Memory B cell (primary cell): ENCODE results near the gene CASP8AP2.
"Not testable (repeated sequence)": the region's sequence is repeated elsewhere in the genome, so short reads cannot be mapped to it uniquely, and the experiment has no call there.

ENCODE experiments used
- ATAC-seq: fragments of 150-1000 bp; cut with Tn5 transposase; 2 replicates; pipeline ENCODE4 v1.10.0; 2021; ENCODE audit warnings: low read depth, mild to moderate bottlenecking, moderate library complexity
- DNase-seq, 2 donors: peaks; one replicate each; pipeline ENCODE4 v3.0.0; 2022; ENCODE audit warnings: low spot score in 2 of 2
- H3K27ac Mint-ChIP-seq: one replicate; pipeline ENCODE4 v1.8.0; 2022; ENCODE audit warnings: mild to moderate bottlenecking, moderate library complexity, mixed read lengths
- H3K27me3 Mint-ChIP-seq: one replicate; pipeline ENCODE4 v1.8.0; 2022; ENCODE audit warnings: mixed read lengths
- H3K36me3 Mint-ChIP-seq: one replicate; pipeline ENCODE4 v1.8.0; 2022; ENCODE audit warnings: mild to moderate bottlenecking, mixed read lengths
- H3K4me1 Mint-ChIP-seq: one replicate; pipeline ENCODE4 v1.8.0; 2022; ENCODE audit warnings: mixed read lengths
- H3K4me3 Mint-ChIP-seq: one replicate; pipeline ENCODE4 v1.8.0; 2022; ENCODE audit warnings: mild to moderate bottlenecking, moderate library complexity, mixed read lengths
- H3K9me3 Mint-ChIP-seq: one replicate; pipeline ENCODE4 v1.8.0; 2022; ENCODE audit warnings: mixed read lengths

CASP8AP2 gene

GRCh38 chr6:89836639-89837222, 7.1 kb downstream of the CASP8AP2 start:
- DNase-seq, result no peak
- ATAC-seq, result peak; percentile 9
- Mint-ChIP-seq H3K36me3 (peaks cover 13% of the 10 kb centered on the region), H3K4me3 (no peak overlapping the region), H3K27ac (peak overlapping the region; percentile 1), H3K4me1 (peaks cover 31% of the 10 kb centered on the region), H3K9me3 (no peaks in the 10 kb centered on the region), H3K27me3 (no peaks in the 10 kb centered on the region)

DNA sequence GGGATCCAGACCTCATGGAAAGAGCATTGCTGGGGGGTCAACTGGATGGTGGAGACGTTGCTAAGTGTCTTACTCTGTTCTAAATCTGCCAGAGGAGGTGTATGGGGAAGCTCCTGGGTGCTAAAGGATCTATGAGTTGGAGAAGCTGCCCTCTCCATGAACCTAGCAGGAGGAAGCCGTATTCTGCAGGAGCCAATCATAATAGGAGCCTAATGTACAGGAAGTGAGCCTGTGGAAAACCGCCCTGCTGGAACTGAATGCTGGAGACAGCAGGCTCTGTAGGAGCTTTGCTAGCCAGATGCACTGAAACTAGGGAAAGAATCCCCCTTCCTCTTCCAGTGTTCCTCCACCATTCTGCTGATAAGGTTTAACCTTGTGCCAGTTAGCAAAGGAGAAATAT, 10.9 kb downstream of the CASP8AP2 start:
- Mint-ChIP-seq H3K4me1 (peaks cover 27% of the 10 kb centered on the region), H3K4me3 (no peak overlapping the region), H3K36me3 (peaks cover 3% of the 10 kb centered on the region), H3K9me3 (no peaks in the 10 kb centered on the region), H3K27me3 (no peaks in the 10 kb centered on the region), H3K27ac (peak overlapping the region; percentile 58)
- no peak for ATAC-seq
- no peak for DNase-seq

- peak overlapping the region; percentile 56 for H3K27ac Mint-ChIP-seq
- H3K4me3 Mint-ChIP-seq, result no peak overlapping the region
- no peak for DNase-seq
- H3K36me3 Mint-ChIP-seq, result peaks cover 3% of the 10 kb centered on the region
- H3K9me3 Mint-ChIP-seq, result no peaks in the 10 kb centered on the region
- peaks cover 17% of the 10 kb centered on the region for H3K4me1 Mint-ChIP-seq
- no peaks in the 10 kb centered on the region for H3K27me3 Mint-ChIP-seq
- no peak for ATAC-seq
Observed at GRCh38 chr6:89842228-89842627, 12.5 kb downstream of the CASP8AP2 start.

GRCh38 chr6:89843070-89843469, 13.4 kb downstream of the CASP8AP2 start:
- H3K27me3 Mint-ChIP-seq, result no peaks in the 10 kb centered on the region
- H3K9me3 Mint-ChIP-seq, result no peaks in the 10 kb centered on the region
- DNase-seq, result no peak
- H3K36me3 Mint-ChIP-seq, result peaks cover 6% of the 10 kb centered on the region
- peaks cover 15% of the 10 kb centered on the region for H3K4me1 Mint-ChIP-seq
- no peak for ATAC-seq
- H3K27ac Mint-ChIP-seq, result peak overlapping the region; percentile 56
- no peak overlapping the region for H3K4me3 Mint-ChIP-seq

GRCh38 chr6:89847513-89847912, 17.8 kb downstream of the CASP8AP2 start:
- ATAC-seq, result not testable (repeated sequence)
- H3K36me3 Mint-ChIP-seq, result peaks cover 15% of the 10 kb centered on the region

DNA sequence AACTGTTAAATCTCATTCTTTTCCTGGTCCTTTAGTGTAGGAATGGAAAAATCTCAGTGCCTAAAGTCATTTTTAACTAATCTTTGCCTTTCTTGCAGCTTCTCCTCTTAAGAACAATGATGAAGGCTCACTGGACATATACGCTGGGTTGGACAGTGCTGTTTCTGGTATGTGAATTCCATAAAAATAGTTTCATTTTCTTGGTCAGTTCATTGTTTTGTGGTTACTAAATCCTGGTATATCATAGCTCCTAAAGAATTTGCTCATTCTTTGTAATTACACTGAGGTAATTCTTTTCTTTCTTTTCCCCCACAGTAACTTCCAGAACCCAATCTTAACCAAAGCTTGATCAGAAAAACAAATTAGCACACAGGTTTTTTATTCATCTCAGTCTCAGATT, 23.4 kb downstream of the CASP8AP2 start:
- Mint-ChIP-seq H3K4me1 (peaks cover 5% of the 10 kb centered on the region), H3K27ac (no peak overlapping the region), H3K36me3 (peaks cover 24% of the 10 kb centered on the region), H3K9me3 (no peaks in the 10 kb centered on the region), H3K4me3 (no peak overlapping the region), H3K27me3 (no peaks in the 10 kb centered on the region)
- DNase-seq, result no peak
- no peak for ATAC-seq

More at GRCh38 chr6:89847513-89847912, 17.8 kb downstream of the CASP8AP2 start:
- peaks cover 14% of the 10 kb centered on the region for H3K4me1 Mint-ChIP-seq
- H3K27me3 Mint-ChIP-seq, DNase-seq, H3K9me3 Mint-ChIP-seq, H3K4me3 Mint-ChIP-seq, H3K27ac Mint-ChIP-seq: not testable (repeated sequence)

DNA sequence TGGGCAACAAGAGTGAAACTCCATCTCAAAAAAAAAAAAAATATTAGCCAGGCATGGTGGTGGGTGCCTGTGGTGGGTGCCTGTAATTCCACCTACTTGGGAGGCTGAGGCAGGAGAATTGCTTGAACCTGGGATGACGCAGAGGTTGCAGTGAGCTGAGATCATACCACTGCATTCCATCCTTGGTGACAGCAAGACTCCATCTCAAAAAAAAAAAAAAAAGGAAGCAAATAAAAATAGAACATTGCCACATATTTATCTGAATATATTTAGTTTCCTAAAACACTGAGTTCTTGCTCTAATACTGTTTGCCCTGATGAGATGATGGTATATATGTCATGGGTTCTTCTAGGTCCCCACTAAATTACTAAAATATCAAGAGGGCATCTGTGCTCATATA, 28.4 kb downstream of the CASP8AP2 start:
- Mint-ChIP-seq H3K9me3 (no peaks in the 10 kb centered on the region), H3K4me3 (no peak overlapping the region), H3K36me3 (peaks cover 39% of the 10 kb centered on the region), H3K27me3 (no peaks in the 10 kb centered on the region), H3K27ac (no peak overlapping the region), H3K4me1 (peaks cover 10% of the 10 kb centered on the region)
- DNase-seq (no peak), ATAC-seq (no peak)

- Mint-ChIP-seq H3K4me3 (no peak overlapping the region), H3K9me3 (no peaks in the 10 kb centered on the region), H3K27me3 (no peaks in the 10 kb centered on the region), H3K36me3 (peaks cover 30% of the 10 kb centered on the region), H3K27ac (no peak overlapping the region), H3K4me1 (peaks cover 10% of the 10 kb centered on the region)
- ATAC-seq (no peak), DNase-seq (no peak)
Observed at GRCh38 chr6:89859744-89860143, 30.1 kb downstream of the CASP8AP2 start.

GRCh38 chr6:89862273-89862672, 32.6 kb downstream of the CASP8AP2 start:
- no peak for DNase-seq
- H3K9me3 Mint-ChIP-seq, result no peaks in the 10 kb centered on the region
- peak; percentile 54 for ATAC-seq
- H3K27me3 Mint-ChIP-seq, result no peaks in the 10 kb centered on the region
- peak overlapping the region; percentile 6 for H3K4me3 Mint-ChIP-seq
- H3K4me1 Mint-ChIP-seq, result peaks cover 10% of the 10 kb centered on the region
- peak overlapping the region; percentile 86 for H3K27ac Mint-ChIP-seq
- peaks cover 35% of the 10 kb centered on the region for H3K36me3 Mint-ChIP-seq

DNA sequence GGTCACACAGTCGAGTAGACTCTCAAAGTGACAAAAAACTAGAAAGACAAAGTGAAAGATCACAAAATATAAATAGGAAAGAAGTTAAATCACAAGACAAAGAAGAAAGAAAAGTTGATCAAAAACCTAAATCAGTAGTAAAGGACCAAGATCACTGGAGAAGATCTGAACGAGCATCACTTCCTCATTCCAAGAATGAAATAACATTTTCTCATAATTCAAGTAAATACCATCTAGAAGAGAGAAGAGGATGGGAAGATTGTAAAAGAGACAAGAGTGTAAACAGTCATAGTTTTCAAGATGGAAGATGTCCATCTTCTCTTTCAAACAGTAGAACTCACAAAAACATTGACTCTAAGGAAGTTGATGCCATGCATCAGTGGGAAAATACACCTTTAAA, 33.0 kb downstream of the CASP8AP2 start:
- H3K27ac Mint-ChIP-seq, result peak overlapping the region; percentile 86
- DNase-seq, result no peak
- H3K9me3 Mint-ChIP-seq, result no peaks in the 10 kb centered on the region
- no peak for ATAC-seq
- H3K36me3 Mint-ChIP-seq, result peaks cover 38% of the 10 kb centered on the region
- H3K4me3 Mint-ChIP-seq, result peak overlapping the region; percentile 2
- no peaks in the 10 kb centered on the region for H3K27me3 Mint-ChIP-seq
- H3K4me1 Mint-ChIP-seq, result peaks cover 10% of the 10 kb centered on the region

GRCh38 chr6:89866024-89866678, 36.5 kb downstream of the CASP8AP2 start:
- H3K27ac Mint-ChIP-seq, result no peak overlapping the region
- H3K4me3 Mint-ChIP-seq, result no peak overlapping the region
- ATAC-seq, result no peak
- no peaks in the 10 kb centered on the region for H3K27me3 Mint-ChIP-seq
- peaks cover 13% of the 10 kb centered on the region for H3K4me1 Mint-ChIP-seq
- no peaks in the 10 kb centered on the region for H3K9me3 Mint-ChIP-seq
- DNase-seq, result no peak
- peaks cover 37% of the 10 kb centered on the region for H3K36me3 Mint-ChIP-seq

DNA sequence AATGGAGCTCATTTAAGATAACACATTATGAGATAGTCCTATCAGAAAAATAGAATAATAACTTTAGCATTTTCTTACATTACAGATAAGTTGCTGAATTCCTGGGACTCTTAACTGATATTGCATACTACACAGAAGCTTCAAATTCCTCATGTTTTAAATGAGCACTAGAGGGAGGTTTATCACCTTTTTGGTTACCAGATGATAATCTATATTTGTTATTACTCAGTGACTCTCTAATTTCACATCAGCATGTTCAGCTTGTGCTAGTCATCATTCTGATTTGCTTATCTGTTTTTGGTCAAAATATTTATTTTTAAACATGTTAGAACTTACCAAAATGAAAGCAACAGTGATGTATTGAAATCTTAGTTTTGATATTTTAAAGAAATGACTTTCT, 44.0 kb downstream of the CASP8AP2 start:
- DNase-seq, result no peak
- no peak overlapping the region for H3K27ac Mint-ChIP-seq
- no peaks in the 10 kb centered on the region for H3K4me1 Mint-ChIP-seq
- no peak overlapping the region for H3K4me3 Mint-ChIP-seq
- no peak for ATAC-seq
- H3K9me3 Mint-ChIP-seq, result no peaks in the 10 kb centered on the region
- H3K27me3 Mint-ChIP-seq, result no peaks in the 10 kb centered on the region
- peaks cover 17% of the 10 kb centered on the region for H3K36me3 Mint-ChIP-seq

DNA sequence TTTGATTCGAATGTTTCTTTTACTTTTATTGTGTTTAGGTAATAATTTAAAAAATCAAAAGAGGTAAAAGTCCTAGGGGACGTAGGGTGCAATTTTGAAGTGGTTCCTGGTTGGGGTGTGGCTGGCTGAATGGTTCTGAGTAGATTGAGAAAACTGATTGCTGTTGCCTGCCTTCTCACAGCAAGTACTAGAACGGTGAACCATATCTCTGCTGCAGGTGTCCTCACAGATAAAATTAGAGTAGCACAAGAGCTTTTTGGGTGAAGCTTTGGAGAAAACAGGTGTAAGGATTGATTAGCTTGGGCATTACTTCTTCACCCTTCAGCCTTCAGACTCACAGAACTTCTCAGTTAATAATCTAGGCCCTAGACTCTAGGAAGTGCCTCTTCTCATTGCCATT, 44.8 kb downstream of the CASP8AP2 start:
- H3K36me3 Mint-ChIP-seq, result peaks cover 16% of the 10 kb centered on the region
- no peaks in the 10 kb centered on the region for H3K9me3 Mint-ChIP-seq
- no peak for DNase-seq
- no peak overlapping the region for H3K4me3 Mint-ChIP-seq
- H3K27ac Mint-ChIP-seq, result no peak overlapping the region
- no peak for ATAC-seq
- H3K4me1 Mint-ChIP-seq, result no peaks in the 10 kb centered on the region
- H3K27me3 Mint-ChIP-seq, result no peaks in the 10 kb centered on the region

DNA sequence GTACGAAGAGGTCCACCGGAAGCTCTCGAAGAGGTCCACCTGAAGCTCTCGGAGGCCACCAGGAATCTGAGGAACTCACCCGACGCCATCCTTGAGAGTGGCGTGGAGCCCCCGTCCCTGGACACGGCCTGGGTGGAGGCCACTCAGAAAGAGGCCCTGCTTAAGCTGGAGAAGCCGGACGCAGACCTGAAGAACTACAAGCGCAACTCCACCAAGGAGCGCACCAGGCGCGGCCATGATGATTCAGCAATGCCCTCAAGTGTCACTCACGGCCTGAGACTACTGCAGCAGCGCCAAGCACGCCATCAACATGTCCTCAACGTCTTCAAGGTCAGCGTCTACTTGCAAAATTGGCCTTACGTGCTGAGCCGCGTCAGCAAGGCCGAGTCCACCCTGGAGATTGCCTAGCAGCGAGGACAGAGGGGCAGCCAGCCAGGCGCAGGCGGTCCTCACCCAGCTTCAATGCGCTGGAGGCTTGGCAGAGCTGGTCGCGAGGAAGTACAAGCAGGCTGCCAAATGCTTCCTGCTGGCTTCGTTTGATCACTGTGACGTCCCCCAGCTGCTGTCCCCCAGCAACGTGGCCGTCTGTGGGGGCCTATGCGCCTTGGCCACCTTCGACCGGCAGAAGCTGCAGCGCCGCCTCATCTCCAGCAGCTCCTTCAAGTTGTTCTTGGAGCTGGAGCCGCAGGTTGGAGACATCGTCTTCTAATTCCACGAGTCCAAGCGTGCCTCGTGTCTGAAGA, 56.9 kb downstream of the CASP8AP2 start:
- no peak for DNase-seq
- Mint-ChIP-seq H3K4me1 (peaks cover 6% of the 10 kb centered on the region), H3K9me3 (no peaks in the 10 kb centered on the region), H3K27ac (no peak overlapping the region), H3K36me3 (no peaks in the 10 kb centered on the region), H3K4me3 (no peak overlapping the region), H3K27me3 (peaks cover 4% of the 10 kb centered on the region)
- no peak for ATAC-seq
